RKO (cell line): ENCODE results near the gene GSC2.

Source experiments
- DNase-seq: peaks from one replicate; pipeline ENCODE4 v3.0.0-alpha.2; 2016; ENCODE audit warnings: low spot score

GSC2 gene, protein sequence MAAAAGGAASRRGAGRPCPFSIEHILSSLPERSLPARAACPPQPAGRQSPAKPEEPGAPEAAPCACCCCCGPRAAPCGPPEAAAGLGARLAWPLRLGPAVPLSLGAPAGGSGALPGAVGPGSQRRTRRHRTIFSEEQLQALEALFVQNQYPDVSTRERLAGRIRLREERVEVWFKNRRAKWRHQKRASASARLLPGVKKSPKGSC

DNA sequence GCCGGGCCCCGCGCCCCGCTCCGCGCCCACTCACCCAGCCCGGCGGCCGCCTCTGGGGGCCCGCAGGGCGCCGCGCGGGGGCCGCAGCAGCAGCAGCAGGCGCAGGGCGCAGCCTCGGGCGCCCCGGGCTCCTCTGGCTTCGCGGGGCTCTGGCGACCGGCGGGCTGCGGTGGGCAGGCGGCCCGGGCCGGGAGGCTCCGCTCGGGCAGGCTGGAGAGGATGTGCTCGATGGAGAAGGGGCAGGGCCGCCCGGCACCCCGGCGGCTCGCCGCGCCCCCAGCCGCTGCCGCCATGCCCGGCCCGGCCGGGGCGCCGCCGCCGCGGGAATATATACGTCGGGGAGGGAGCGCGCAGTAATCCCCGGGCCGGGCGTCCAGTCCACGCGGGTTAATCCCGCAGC, at the start of gene GSC2:
Gene GSC2, minus strand, starts transcription at position 302 of the 400 bp plus-strand sequence. Its CDS starts 9 bp downstream, at position 293.
- DNase-seq: no peak

DNA sequence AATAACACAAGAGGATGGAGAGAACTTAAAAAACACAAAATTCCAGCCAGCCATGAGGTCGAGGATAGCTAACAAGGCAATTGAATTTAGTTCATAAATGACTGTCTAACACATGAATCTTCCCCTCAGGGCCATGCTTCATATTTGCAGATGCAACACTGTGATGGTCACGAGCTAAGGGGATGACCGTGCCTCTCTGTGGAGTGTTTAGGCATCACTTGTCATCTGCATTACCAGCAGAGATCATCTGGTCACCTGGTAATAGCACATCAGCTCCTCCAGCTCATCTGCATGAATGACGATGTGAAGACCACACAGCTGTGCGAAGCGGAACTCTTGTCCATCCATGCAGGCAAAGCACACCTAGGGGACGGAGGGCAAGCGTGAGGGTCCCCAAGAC, 49.4 kb upstream of the GSC2 start:
- no peak for DNase-seq

DNA sequence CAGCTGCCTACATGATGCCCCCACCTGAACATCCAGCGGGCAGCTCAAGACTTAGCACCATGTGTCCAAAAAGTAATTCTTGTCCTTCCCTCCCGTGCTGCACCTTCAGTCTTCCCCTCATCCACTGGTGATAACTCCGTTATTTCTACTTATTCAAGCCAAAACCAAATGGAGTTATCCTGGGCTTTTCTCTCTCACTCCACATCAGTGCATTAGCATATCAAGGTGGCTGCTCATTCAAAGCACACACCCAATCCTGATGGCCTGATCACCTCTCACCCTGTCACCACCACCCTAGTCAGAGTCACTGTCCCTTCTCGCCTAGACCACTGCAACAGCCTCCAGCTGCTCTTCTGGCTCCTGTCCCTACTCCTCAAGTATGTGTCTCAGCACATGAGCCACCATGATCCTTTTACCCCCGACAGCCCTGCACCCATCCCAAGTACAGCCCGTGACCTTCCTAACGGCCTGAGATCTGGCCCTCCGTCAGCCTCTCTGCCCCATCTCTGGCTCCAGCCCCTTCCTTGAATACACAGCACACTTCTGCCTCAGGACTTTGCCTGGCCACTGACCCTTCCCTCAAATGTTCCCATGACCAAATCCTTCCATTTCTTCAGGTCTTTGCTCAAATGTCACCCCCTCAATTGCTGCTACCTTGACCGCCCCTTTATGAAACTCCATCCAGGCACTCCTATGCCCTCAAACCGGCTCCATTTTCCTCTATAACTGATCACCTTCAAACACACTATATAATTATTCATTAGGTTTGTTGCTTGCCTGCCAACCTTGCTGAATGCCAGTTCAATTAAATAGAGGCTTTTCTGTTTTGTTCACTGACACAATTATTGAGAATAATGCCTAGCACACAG, 48.1 kb upstream of the GSC2 start:
- no peak for DNase-seq

DNA sequence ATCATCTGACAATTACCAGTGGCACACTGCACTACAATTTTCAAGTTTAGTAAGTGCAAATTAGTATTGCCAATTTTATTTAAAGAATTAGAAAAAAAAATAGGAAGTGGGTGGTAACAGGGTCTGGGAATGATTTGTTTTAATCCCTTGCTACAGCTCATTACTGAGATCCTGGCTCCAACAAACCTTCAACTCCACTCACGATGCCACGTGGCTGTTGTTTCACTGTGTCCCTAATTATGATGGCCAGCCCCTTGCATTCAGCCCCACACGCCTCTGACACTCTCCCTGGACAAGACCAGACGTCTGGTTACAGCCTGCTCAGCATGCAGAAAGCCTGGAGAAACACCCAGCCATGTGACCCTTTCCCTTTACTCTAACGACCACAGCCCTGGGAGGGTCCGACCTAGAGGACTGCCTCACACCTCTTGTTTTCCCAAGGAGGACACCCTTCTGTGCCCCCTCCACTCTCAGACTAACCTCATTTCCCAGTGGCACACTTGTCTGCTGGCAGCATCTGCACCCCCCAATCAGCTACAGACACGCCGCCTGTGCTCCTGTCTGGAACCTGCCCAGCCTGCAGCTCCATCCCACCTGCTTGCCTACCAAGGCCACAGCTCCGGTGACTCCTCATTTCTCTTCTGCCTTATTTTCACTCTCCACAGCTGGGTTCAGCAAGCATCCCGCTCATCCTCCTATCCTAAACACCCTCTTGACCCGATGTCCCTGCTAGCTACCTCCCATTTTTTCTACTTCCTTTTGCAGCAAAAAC, 46.9 kb upstream of the GSC2 start:
- DNase-seq: no peak

DNA sequence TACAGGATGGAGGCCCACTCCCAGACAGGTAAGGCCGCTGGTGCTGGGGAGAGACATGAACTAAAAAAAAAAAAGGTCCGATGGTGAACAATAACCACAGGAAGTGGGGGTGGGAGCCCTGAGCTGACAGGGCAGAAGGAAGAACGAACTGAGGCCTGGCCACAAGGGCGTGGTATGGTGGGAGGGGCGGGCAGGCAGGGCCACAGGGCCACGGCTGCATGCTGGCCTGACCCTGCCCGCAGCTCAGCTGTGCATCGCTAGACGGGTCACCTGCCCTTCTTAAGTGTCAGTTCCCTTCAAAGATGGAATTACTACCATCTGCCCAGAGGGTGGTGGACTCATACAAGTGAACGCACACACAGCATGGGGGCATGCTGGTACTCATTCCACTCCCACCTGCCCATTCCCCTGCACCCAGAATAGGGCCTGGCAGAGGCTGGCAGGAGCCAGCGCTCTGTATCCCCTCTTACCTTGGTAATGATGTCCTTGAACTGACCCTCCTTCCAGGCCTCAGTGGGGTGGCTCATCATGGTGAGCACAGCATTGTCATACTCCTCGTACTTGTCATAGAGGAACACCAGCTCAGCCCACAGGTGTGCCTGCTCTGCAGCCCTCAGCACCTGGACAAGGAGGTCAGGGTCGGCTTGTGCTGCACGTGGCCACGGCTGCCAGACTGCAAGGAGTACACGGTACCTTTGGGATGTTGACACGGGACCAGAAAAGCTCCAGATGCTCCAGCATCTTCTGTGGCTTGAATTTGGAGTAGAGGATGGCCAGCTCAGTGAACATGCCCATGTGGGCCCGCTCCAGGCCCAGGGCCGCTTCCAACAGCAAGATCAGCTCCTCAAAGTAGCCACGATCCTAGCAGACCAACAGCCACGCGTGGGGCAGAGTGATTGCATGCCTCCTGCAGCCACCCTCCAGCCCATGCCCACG, 46.0 kb upstream of the GSC2 start:
- DNase-seq: no peak

DNA sequence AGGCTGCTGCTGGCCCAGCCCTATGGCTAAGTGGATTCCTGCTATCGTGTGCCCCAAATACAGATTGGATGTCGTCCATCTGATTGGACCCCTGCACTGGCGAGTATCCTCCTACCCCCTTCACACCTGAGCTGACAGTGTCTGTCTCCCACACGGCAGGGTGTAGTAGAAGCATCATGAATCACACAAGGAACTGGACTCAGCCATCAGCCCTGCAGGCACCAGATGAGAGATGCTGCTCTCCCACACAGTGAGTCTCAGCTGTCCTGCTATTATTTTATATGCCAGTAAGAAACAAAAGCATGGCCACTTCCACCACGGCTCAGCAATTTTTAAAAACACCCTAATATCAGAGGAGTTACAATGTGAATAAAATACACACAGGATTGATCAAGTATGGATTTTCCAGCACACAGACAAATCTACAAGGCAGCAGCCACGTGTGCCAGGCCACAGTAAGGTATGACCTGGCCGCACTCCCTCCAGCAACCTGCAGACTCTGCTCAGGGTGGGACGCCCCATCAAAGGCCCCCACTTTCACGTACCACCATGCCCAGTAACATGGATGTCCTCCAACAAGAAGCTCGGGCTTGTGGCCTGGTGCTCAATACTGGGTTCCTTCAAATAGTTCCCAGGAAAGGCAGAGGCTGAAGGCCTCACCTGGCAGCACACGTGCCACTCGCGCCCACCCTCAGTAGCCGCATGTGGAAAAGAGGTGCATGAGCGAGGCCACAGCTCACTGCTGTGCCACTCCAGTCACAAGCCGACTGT, 44.9 kb upstream of the GSC2 start:
- DNase-seq: no peak

DNA sequence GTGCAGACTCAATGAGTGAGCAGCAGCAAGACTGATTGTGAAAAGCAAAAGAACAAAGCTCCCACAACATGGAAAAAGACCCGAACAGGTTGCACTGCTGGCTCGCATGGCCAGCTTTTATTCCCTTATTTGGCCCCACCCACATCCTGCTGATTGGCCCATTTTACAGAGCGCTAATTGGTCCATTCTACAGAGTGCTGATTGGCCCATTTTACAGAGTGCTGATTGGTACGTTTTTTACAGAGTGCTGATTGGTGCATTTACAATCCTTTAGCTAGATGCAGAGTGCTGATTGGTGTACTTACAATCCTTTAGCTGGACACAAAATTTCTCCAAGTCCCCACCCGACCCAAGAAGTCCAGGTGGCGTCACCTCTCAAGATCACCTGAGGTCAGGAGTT, 43.8 kb upstream of the GSC2 start:
- DNase-seq: no peak

DNA sequence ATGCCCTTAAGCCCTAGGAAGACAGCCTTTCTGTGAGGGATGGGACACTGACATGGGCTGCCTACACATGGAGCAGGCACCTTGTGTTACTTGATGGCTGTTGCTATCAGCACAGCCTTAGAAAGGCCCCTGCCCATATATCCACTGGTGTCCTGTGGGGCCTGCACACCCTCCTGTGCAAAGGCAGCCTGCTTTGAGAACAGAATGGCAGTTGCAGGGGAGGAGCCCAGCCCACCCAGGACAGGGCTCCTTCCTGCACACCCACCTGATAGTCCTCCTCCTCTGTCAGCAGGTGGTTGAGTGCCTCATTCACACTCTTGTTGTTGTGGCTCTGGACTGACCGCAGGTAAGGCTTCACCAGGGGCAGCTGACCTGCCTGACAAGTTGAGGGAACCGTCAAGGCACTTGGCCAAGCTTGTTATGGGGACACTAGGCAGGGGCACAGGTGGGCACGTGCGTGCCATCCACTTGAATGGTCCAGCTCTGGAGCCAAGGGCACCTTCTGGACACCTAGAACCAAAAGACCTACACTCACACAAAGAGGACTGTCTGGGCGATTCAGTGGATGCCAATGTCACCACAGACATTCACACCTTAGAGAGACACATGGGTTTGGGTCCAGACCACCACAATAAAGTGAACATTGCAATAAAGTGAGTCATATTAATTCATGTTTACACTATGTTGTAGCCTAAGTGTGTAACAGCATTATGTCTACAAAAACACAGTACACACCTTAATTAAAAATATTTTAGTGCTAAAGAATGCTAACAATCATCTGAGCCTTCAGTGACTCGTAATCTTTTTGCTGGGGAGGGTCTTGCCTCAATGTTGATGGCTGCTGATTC, 37.8 kb upstream of the GSC2 start:
- no peak for DNase-seq

DNA sequence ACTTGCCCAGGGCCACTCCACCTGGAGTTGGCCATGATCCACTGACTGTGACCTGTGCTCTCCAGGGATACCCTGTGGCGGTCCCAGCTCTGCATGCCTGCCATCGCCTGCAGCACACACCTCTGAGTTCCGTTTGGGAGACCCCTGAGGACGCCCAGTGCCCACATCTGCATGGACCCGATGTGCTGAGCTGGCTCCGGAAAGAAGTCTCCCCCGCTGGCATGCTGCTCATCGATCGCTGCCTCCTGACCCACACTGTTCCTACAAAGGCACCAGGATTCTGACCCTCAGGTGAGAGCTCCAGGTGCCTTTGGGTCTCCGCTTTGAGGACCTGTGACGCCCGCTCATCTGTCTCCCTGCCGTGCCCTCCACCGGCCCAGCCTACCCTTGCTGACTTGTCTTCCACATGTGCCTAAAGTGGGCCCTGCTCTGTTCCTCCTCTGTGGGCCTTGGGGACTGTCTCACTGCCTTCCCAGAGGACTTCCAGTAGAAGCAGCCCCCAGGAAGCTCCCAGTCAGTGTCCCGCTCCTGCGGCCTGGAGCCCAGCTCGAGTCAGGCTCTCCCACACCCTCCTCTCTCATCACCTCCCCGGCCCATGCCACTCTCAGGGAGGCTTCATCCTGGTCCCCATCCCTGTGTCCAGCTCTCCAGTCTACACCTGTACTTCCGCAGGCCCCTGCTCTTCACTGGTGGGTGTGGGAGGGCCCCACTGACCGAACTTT, 34.3 kb upstream of the GSC2 start:
- DNase-seq: no peak

DNA sequence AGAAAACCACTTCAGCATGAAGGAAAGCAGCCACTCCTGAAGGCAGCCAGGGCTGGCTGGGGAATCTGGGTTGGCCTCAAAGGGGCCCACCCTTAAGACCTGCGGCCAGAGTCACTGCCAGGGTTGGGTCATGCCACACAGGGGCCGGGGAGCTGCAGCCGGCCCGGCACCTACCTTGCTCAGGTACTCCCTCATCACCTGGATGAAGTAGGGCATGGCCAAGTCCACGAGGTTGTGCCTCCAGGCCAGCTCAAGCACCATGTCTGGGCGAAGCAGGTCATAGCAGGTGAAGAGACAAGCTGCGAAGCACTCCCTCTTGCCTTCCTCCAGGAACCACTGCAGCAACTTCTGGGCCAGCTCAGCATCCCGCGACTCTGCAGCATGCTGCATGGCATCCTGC, 33.1 kb upstream of the GSC2 start:
- no peak for DNase-seq

DNA sequence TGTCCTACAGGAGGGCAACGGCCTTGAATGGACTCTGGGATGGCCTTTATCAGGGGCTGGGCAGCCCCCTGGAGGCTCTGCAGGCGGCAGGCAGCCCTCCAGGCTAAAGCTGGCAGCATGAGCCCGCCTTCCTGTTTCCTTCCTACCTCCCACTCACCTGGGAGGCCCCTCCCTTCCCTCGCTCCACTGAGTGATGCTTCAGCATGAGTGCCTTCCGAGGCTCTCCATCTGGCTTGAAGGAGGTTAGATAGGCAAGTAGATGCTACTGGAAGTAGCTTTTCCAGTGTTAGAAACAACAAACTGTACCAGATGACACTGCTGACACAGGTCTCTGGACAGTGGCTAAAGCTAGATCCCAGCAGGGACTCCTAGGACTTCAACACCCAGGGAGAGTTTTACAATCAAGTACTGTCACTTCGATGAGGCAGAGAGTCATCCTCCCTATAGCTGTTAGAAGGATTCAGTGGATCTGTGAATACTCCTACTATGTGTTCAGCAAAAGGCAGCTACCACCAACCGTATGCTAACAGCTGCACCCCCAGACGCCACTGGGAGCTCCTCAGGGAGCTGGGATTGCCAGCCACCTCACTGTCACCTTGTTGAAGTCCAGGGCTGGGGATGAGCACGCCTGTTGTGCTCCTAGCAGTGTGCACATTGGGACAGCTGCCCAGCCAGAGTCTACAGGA, 32.5 kb upstream of the GSC2 start:
- no peak for DNase-seq

DNA sequence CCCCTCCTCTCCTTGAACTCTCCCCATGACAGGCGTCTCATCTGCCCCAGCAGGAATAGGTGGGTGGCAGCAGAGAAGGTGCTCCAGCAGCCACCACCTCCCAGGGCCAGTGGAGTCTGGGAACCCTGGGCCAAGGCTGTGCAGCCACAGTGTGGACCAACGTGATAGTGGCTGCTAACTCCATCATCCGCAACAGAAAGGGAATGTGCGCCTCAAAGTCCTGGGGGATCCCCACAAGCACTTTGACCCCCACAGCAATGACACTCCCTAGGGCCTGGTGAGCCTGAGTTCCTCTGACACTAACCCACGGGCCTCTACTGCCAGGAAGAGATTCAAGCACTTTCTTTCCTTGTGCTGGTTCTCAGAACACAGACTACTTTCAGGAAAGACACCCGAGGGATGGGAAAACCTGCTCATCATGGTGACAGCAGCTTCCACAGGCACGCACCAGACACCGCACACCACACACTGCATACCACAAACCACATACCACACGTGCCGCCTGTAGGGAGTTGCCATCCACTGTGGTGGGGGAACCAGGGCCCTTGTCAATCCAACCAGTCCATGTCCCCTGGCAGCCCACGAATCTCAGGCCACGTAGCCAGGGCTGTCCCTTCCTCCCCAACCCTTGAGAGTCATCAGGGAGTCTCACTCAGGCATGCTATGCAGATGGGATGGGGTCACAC, 31.8 kb upstream of the GSC2 start:
- no peak for DNase-seq

DNA sequence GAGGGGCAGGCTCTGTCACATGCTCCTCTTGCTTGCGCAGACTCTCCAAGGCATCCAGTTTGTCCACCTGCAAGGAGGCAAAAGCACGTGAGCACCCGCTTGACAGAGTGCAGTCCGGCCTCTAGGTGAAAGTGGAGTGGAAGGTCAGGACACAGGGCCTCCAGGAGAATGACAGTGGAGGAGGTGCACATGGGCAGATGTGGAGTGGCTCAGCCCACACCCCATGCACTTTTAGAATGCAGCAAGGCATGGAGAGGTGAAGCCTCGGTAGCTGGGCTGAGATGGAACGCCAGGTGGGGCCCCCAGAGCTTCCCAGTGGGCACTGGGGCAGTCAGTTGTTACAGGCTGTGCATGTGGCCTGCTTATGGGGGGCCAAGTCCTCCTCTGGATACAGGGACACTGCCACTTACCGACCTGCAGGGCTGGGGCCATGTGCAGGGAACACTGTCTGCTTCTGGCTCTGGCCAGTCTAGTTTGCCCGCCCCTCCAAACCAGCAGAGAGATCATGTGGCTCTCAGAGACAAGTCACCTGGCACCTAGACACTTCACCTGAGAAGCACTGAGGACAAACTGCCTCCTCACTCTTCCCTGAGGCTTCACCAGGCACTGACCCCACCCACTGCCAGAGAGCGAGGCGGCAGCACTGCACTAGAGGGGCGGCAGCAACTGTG, 30.8 kb upstream of the GSC2 start:
- DNase-seq: no peak

DNA sequence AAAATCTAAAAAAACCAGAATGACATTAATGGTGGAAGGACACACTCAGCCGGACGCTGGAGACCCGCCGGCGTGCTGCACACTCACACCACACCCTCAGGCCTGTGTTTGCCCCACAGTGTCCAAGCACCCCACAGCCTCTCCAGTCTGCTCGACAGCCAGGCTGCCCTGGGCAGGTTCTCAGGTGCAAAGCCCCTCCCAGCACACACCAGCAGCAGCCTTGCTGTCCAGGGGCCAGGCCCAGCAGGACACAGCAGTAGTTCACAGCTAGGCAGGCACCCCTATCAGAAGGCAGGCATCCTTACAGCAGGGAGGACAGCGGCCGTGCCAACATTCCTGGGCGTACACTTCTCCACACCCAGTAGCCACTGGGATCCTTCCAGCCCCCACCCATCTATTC, 30.1 kb upstream of the GSC2 start:
- DNase-seq: no peak

DNA sequence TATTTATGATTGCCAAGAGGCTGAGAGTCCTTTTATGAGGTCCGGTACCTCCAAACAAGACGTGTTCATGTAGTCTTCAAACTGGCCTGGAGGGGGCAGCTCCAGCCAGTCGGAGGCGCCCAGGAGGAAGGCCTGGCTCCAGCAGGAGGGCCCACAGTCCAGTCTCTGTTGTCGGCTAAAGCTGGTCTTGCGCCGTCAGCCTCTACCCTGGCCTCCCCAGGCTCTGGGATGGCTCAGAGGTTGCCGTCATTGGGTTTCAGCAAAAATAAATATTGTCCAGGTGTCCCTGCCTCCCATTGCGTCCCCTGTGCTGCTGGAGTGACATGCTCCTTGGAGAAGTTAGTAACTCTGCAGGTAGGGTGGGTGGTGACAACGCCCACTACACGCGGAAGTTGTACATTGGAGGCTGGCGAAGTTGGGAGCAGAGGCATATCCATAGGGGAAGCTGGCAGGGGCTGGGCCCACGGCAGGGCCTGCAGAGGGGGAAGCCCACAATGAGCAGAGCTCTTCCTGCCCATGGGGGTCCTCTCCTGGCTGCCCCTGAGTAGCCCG, 29.5 kb upstream of the GSC2 start:
- DNase-seq: peak; percentile 89

DNA sequence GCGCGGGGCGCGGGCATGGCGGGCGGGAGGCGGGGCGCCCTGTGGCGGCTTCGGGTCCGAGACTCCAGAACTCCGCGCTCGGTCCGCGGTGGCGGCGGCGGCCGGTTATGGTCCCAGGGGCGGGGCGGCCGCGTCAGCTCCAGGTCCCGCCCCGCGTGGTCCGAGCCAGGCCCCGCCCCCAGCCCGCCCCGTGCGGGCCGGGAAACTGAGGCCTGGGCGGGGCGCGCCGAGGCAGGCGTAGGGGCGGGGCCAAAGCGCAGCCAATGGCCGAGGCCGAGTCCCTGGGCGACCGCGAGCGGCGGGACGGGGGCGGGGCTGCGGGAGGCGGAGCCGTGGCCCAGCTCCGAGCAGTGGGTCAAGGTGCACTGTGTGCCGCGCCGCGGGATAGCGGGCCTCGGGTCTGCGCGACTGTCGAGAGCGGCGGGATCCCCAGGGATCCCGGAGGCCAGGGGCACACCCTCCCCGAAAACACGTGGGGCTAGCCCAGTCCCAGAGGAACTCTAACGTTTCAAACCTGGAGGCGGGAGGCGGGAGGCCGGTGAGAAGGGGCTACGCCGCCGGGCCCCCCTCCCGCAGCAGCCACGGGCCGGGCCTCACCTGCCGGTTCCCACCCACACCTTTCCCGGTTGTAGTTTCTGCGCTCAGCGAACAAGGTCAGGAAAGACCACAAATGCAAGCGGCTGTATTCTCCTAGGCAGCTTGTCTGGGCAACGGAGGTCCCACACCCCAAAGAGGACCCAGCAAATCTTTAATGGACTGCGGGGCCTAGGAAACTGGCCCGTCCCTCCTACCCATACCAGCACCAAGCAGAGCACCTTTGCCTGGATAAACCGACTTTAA, 28.8 kb upstream of the GSC2 start, which contains the start of gene SLC25A1:
Gene SLC25A1, minus strand, starts transcription at position 80 of the 840 bp plus-strand sequence. Its CDS starts 63 bp downstream, at position 17.
- peak; percentile 84 for DNase-seq
